H9 (cell line): Measurements from ENCODE around the gene CAMTA1. TPM values are rescaled to one million over a fixed set of nuclear protein-coding genes. Genes with fewer than 3 reads are reported as not detected.
A peak's percentile ranks its signal among the peaks of the same experiment; 100 is the strongest.

Experiments used
- DNase-seq: peaks from one replicate; pipeline ENCODE4 v3.0.0-alpha.2; 2017
- H2AFZ ChIP-seq: one replicate; pipeline ENCODE4 v1.6.1; 2013; ENCODE audit warnings: mild to moderate bottlenecking, low read length, control low read depth, moderate library complexity
- H2AK5ac ChIP-seq: 2 replicates; pipeline ENCODE4 v1.6.1; 2013; ENCODE audit warnings: low read length, control low read depth, mixed read lengths; ENCODE audit not compliant: insufficient read length
- H2BK120ac ChIP-seq: one replicate; pipeline ENCODE4 v1.6.1; 2013; ENCODE audit warnings: low read depth, mild to moderate bottlenecking, low read length, control low read depth, inconsistent platforms; ENCODE audit not compliant: poor library complexity, severe bottlenecking
- H2BK12ac ChIP-seq: 2 replicates; pipeline ENCODE4 v1.6.1; 2013; ENCODE audit warnings: low read length, control low read depth, mixed read lengths, low read depth; ENCODE audit not compliant: insufficient read length
- H2BK15ac ChIP-seq: 2 replicates; pipeline ENCODE4 v1.6.1; 2013; ENCODE audit warnings: low read depth, low read length, control low read depth
- H2BK20ac ChIP-seq: one replicate; pipeline ENCODE4 v1.6.1; 2013; ENCODE audit warnings: low read depth, mild to moderate bottlenecking, low read length, control low read depth, inconsistent platforms; ENCODE audit not compliant: poor library complexity, severe bottlenecking
- H2BK5ac ChIP-seq: 2 replicates; pipeline ENCODE4 v1.6.1; 2013; ENCODE audit warnings: low read length, control low read depth, mixed read lengths; ENCODE audit not compliant: insufficient read length
- H3K14ac ChIP-seq: 2 replicates; pipeline ENCODE4 v1.6.1; 2013; ENCODE audit warnings: low read length, control low read depth; ENCODE audit not compliant: insufficient read depth
- H3K18ac ChIP-seq: 2 replicates; pipeline ENCODE4 v1.6.1; 2013; ENCODE audit warnings: low read depth, mild to moderate bottlenecking, mixed read lengths, low read length, control low read depth; ENCODE audit not compliant: insufficient read length
- H3K23ac ChIP-seq: 2 replicates; pipeline ENCODE4 v1.6.1; 2013; ENCODE audit warnings: low read length, control low read depth, mixed read lengths, low read depth; ENCODE audit not compliant: insufficient read length
- H3K23me2 ChIP-seq: 2 replicates; pipeline ENCODE4 v1.6.1; 2013; ENCODE audit warnings: low read depth, mild to moderate bottlenecking, mixed read lengths, low read length, control low read depth; ENCODE audit not compliant: insufficient read length, poor library complexity, severe bottlenecking
- H3K27ac ChIP-seq: 2 replicates; pipeline ENCODE4 v1.5.1; 2013; ENCODE audit warnings: low read length, control low read depth, mixed read lengths, low read depth; ENCODE audit not compliant: insufficient read length
- H3K27me3 ChIP-seq: 2 replicates; pipeline ENCODE4 v1.6.1; 2013; ENCODE audit warnings: low read length, control low read depth, inconsistent platforms; ENCODE audit not compliant: insufficient read depth
- H3K4ac ChIP-seq: 2 replicates; pipeline ENCODE4 v1.6.1; 2013; ENCODE audit warnings: low read depth, mild to moderate bottlenecking, control low read depth, inconsistent platforms, low read length, moderate library complexity
- H3K4me1 ChIP-seq: 2 replicates; pipeline ENCODE4 v1.6.1; 2013; ENCODE audit warnings: low read length, control low read depth, inconsistent platforms; ENCODE audit not compliant: insufficient read depth
- H3K4me2 ChIP-seq: 2 replicates; pipeline ENCODE4 v1.6.1; 2013; ENCODE audit warnings: low read length, control low read depth, mixed read lengths; ENCODE audit not compliant: insufficient read length, insufficient read depth
- H3K56ac ChIP-seq: 2 replicates; pipeline ENCODE4 v1.6.1; 2013; ENCODE audit warnings: low read depth, mild to moderate bottlenecking, mixed read lengths, low read length, control low read depth; ENCODE audit not compliant: insufficient read length
- H3K79me1 ChIP-seq: 2 replicates; pipeline ENCODE4 v1.6.1; 2013; ENCODE audit warnings: low read depth, mild to moderate bottlenecking, moderate library complexity, low read length, control low read depth, inconsistent platforms; ENCODE audit not compliant: insufficient read depth, poor library complexity, severe bottlenecking
- H3K79me2 ChIP-seq: 2 replicates; pipeline ENCODE4 v1.6.1; 2013; ENCODE audit warnings: low read length, control low read depth, inconsistent platforms; ENCODE audit not compliant: insufficient read depth
- H3K9ac ChIP-seq: 2 replicates; pipeline ENCODE4 v1.6.1; 2013; ENCODE audit warnings: low read length, control low read depth, mixed read lengths; ENCODE audit not compliant: insufficient read length; ENCODE audit errors: extremely low read depth
- H3K9me3 ChIP-seq: one replicate; pipeline ENCODE4 v1.6.1; 2013; ENCODE audit warnings: low read depth, low read length, inconsistent platforms; ENCODE audit not compliant: control insufficient read depth
- H3T11ph ChIP-seq: one replicate; pipeline ENCODE4 v1.6.1; 2013; ENCODE audit warnings: mild to moderate bottlenecking, low read length, control low read depth, inconsistent platforms
- H4K20me1 ChIP-seq: one replicate; pipeline ENCODE4 v1.6.1; 2013; ENCODE audit not compliant: control insufficient read depth, insufficient read length, insufficient read depth
- H4K5ac ChIP-seq: 2 replicates; pipeline ENCODE4 v1.6.1; 2013; ENCODE audit warnings: low read depth, mild to moderate bottlenecking, mixed read lengths, low read length, control low read depth; ENCODE audit not compliant: insufficient read length
- H4K8ac ChIP-seq: replicated peaks from 2 replicates; pipeline ENCODE4 v1.6.1; 2013; ENCODE audit warnings: low read length, control low read depth, mixed read lengths, low read depth; ENCODE audit not compliant: insufficient read length
- H4K91ac ChIP-seq: 2 replicates; pipeline ENCODE4 v1.6.1; 2013; ENCODE audit warnings: low read depth, mild to moderate bottlenecking, moderate library complexity, mixed read lengths, low read length, control low read depth; ENCODE audit not compliant: insufficient read length
- H3K27ac Mint-ChIP-seq, 3 experiments: 2 replicates in 2 of 3; 3 replicates in 1 of 3; pipeline ENCODE4 v1.8.0; 2020 to 2021; ENCODE audit warnings: mixed read lengths in 3 of 3, mild to moderate bottlenecking in 1 of 3, moderate library complexity in 1 of 3
- H3K27me3 Mint-ChIP-seq: 2 replicates; pipeline ENCODE4 v1.8.0; 2021; ENCODE audit warnings: low read depth, mild to moderate bottlenecking, moderate library complexity, mixed read lengths
- H3K36me3 Mint-ChIP-seq, 3 experiments: 2 replicates in 2 of 3; 3 replicates in 1 of 3; pipeline ENCODE4 v1.8.0; 2020 to 2021; ENCODE audit warnings: low read depth in 3 of 3, mixed read lengths in 3 of 3; ENCODE audit not compliant: insufficient read depth in 1 of 3
- H3K4me1 Mint-ChIP-seq, 2 experiments: 2 replicates each; pipeline ENCODE4 v1.8.0; 2020; ENCODE audit warnings: mixed read lengths in 2 of 2
- H3K4me3 Mint-ChIP-seq, 2 experiments: 2 replicates in 1 of 2; 3 replicates in 1 of 2; pipeline ENCODE4 v1.8.0; 2020 to 2021; ENCODE audit warnings: mild to moderate bottlenecking in 2 of 2, mixed read lengths in 2 of 2, moderate library complexity in 1 of 2
- H3K9me3 Mint-ChIP-seq, 2 experiments: 2 replicates in 1 of 2; 3 replicates in 1 of 2; pipeline ENCODE4 v1.8.0; 2020; ENCODE audit warnings: mild to moderate bottlenecking in 2 of 2, mixed read lengths in 2 of 2, moderate library complexity in 1 of 2
- WGBS: extraction: QIAGEN DNeasy Blood & Tissue Kit; methylation state at CpG from one replicate; pipeline ENCODE4 v1.1.7; 2013; ENCODE audit warnings: missing lambda C conversion rate, low lambda C conversion rate, mixed read lengths; ENCODE audit not compliant: insufficient read length; ENCODE audit errors: extremely low coverage; 5-methylcytosine and 5-hydroxymethylcytosine counted together
- total RNA-seq: library from RNA; stranded (reverse); gene quantifications from 2 replicates; pipeline ENCODE4 v1.2.1, GENCODE V29; 2021
- TF ChIP-seq, protein P1 (sequence below): fragments of 200-600 bp; sonication (generic); conservative IDR thresholded peaks from 3 replicates; pipeline ENCODE4 v1.8.0; 2021; ENCODE audit warnings: antibody characterized with exemption, mild to moderate bottlenecking

The CAMTA1 gene
- total RNA-seq, 1 experiment from 2014 or later = 115 TPM

- TF ChIP-seq, protein P1, sequence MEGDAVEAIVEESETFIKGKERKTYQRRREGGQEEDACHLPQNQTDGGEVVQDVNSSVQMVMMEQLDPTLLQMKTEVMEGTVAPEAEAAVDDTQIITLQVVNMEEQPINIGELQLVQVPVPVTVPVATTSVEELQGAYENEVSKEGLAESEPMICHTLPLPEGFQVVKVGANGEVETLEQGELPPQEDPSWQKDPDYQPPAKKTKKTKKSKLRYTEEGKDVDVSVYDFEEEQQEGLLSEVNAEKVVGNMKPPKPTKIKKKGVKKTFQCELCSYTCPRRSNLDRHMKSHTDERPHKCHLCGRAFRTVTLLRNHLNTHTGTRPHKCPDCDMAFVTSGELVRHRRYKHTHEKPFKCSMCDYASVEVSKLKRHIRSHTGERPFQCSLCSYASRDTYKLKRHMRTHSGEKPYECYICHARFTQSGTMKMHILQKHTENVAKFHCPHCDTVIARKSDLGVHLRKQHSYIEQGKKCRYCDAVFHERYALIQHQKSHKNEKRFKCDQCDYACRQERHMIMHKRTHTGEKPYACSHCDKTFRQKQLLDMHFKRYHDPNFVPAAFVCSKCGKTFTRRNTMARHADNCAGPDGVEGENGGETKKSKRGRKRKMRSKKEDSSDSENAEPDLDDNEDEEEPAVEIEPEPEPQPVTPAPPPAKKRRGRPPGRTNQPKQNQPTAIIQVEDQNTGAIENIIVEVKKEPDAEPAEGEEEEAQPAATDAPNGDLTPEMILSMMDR = no peak
- H3K14ac ChIP-seq = no peak overlapping the region
- no peak overlapping the region for H3K9ac ChIP-seq
- Mint-ChIP-seq H3K27me3 (peaks cover 4% of the 10 kb centered on the region; the same call in 1 of the 2 replicates), H3K4me1 (no peaks in the 10 kb centered on the region), H3K36me3 (no peaks in the 10 kb centered on the region), H3K27ac (peak overlapping the region in 1 of 3 experiments; percentile 20; a peak in 1 of 7 replicates), H3K9me3 (no peaks in the 10 kb centered on the region), H3K4me3 (no peak overlapping the region)
- H2BK120ac ChIP-seq = no peak overlapping the region
- H4K5ac ChIP-seq = no peak overlapping the region
- no peaks in the 10 kb centered on the region for H3K23me2 ChIP-seq
- H3K4ac ChIP-seq = no peak overlapping the region
- no peak overlapping the region for H3T11ph ChIP-seq
- no peak overlapping the region for H2BK5ac ChIP-seq
- no peak for DNase-seq
- no peak overlapping the region for H2AFZ ChIP-seq
- no peaks in the 10 kb centered on the region for H3K4me1 ChIP-seq
- H2BK15ac ChIP-seq = no peak overlapping the region
- H4K20me1 ChIP-seq = no peaks in the 10 kb centered on the region
- no peak overlapping the region for H3K23ac ChIP-seq
- no peaks in the 10 kb centered on the region for H3K9me3 ChIP-seq
- H3K27me3 ChIP-seq = no peaks in the 10 kb centered on the region
- no peaks in the 10 kb centered on the region for H3K79me2 ChIP-seq
- H2BK20ac ChIP-seq = no peak overlapping the region
- H4K91ac ChIP-seq = no peak overlapping the region
- no peak overlapping the region for H3K18ac ChIP-seq
- H3K27ac ChIP-seq = no peak overlapping the region
- H2BK12ac ChIP-seq = no peak overlapping the region
- WGBS = no CpG with 5 or more reads among the region's 18 CpGs
- H3K4me2 ChIP-seq = no peak overlapping the region
- no peak overlapping the region for H3K56ac ChIP-seq
- H3K79me1 ChIP-seq = no peaks in the 10 kb centered on the region
- no peak overlapping the region for H2AK5ac ChIP-seq
- H4K8ac ChIP-seq = no peak overlapping the region
These were observed 228.8 kb downstream of the CAMTA1 start for GRCh38 chr1:7013833-7014639.
